ENCODE results near the gene KIF18A.

Gene KIF18A

DNA sequence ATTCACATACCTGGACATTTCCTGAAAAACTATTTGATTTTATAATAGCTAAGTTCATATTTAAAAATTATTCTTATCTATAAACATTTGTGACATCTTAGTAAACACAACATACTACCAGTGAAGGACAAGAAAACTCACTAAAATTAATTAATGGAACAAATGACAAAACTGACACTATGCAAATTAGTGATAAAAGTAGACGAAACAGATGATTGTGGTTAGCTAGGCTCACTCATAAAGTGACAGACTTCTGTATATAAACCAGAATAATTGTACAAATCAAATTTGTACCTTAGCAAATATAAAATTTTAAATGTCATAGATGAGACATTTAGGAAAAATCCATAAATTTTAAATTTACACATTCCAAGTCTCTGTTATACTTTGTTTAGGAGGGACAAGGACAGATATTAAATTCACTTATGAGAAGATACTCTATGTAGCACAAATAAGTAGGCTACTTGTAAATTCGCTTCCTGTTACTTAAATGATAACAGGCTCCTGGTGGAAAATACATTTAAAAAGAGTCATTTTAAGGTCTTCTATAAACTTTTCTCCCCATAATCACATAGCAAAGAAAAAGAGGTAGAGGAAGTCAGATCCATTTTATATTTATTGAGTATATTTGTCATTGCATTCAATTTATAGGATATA, 81.2 kb downstream of the KIF18A start:
- no peak for DNase-seq

DNA sequence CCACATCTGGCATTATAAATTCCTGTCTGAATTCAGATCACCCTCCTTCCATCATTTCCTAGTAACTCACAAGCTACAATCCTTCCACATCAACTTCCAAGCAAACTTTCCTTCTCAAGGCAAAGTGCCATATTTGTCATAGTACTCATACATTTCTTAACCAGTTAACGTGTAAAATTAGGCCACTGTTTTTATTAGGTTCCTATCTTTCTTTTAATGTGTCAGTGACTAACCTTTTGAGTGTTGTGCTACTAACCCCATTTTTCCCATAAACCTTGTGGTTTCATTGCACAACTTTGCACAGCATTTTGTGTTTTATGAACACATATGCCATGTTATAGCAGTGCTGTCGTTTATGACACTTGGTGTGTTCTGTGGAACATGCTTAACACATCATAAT, 90.1 kb downstream of the KIF18A start:
- no peak for DNase-seq

DNA sequence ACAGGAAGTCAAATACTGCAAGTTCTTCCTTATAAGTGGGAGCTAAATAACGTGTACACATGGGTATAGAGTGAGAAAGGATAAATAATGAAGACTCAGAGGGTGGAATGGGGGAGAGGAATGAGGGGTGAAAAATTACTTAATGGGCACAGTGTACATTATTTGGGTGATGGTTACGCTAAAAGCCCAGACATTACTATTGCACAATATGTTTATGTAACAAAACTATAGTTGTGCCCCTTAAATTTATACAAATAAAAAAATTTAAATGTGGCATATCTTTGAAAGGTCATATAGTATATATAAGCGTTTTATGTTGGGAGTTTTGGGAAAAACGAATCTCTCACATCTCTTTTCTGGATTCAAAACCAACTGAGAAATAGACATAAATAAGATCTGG, 96.1 kb downstream of the KIF18A start:
- no peak for DNase-seq

DNA sequence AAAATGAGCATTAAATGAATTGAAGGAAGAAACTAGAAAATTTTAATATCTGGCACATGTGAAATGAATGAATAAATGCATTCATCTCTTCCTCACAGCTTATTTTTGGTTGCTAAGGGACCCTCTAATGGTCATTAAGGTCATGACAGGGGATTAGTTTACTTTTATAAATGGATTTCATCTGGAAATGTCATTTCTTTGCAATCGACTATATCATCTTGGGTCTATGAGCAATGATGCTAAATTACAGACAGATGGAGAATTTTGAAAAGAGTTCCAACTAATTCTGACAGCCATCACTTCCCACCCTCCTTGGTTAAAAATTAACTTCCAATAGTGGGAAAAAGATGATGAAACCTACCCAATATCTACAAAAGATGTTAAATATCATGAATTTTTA, 98.0 kb downstream of the KIF18A start:
- no peak for DNase-seq

GRCh38 chr11:28009388-28009787, 98.6 kb downstream of the KIF18A start:
- DNase-seq: no peak

DNA sequence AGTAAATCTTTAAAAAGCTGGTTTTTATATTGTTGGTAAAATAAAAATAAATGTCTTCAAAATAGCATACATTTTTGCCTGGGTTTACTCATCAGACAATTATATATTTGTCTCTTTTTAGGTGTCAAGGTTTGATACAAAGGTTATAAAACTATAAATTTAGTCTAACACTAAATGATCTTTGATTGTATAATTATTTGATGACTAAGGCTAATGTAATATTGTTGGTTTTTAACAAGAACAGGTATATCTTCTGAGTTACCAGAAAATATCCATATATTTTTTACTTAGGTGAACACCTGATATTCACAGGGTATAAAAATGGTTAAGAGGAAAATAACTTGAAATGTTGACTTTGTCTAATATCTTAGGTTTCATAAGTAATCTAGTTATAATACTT, 104.3 kb downstream of the KIF18A start:
- no peak for DNase-seq

DNA sequence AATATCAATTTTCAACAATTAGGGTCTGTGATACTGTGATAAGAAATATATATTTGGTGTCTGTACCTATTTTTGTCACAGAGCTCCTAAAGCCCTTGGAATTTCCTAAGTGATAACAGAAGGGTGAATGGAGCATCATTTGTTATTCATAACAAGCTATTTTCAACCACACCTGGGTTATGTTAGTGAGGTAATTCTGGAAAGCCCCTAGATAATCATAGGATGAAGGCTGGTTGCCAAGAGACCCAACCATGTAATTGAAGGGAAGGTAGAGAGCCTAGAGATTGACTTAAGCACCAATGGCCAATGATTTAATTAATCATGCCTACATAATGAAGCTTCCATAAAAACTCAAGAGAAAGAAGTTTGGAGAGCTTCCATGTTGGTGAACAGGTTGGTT, 109.4 kb downstream of the KIF18A start:
- no peak for DNase-seq

GRCh38 chr11:27997344-27997743, 110.6 kb downstream of the KIF18A start:
- DNase-seq: no peak

DNA sequence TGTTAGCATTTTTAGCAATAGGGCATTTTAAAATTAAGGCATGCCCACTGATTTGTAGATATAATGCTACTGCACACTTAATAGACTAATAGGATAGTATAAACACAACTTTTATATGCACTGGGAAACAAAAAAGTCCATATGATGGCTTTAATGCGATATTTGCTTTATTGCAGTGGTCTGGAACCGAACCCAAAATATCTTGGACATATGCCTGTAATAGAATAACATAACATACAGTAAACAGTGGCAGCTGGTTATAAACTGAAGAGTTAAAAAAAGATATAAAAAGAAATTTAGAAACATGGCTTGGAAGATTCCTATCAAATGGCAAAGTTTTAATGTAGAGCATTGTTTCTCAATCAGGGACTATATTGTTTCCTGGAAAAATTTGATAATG, 111.9 kb downstream of the KIF18A start:
- DNase-seq: no peak

GRCh38 chr11:27995083-27995482, 112.9 kb downstream of the KIF18A start:
- no peak for DNase-seq

DNA sequence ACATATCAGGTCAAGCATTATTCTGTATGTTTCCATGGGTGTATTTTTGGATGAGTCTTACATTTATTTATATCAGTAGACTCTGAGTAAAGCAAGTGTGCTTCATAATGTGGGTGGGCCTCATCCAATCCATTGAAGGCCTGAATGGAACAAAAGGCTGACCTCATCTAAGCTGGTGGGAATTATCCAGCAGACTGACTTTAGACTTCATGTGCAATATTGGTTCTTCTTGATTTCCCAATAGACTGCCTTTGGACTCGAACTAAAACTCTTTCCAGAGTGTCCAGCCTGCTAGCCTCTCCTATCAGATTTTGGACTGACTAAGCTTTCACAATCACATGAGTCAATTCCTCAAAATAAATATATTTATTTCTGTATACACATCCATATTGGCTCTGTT, 116.2 kb downstream of the KIF18A start:
- no peak for DNase-seq

- no peak for DNase-seq
Observed at GRCh38 chr11:27977527-27977926, 130.4 kb downstream of the KIF18A start.

GRCh38 chr11:27977031-27977430, 130.9 kb downstream of the KIF18A start:
- DNase-seq: no peak

DNA sequence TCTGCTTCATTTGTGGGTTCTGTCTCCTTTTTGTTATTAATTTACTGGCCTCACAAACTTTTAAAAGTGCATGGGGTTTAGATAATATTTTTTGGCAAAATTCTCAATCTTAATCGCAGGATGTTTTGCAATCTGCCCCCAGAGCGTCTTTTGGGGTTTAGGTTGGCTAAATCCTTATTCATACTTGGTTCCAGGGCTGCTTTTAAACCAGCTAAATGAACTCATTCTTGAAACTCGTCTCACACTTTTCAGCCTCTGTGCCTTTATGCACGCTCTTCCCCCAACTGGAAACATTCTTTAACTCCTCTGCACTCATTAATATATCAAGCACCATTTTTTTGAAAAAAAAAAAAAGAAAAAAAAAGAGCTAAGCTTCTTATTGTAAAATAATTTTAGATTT, 131.7 kb downstream of the KIF18A start:
- no peak for DNase-seq

GRCh38 chr11:27973851-27974536, 134.0 kb downstream of the KIF18A start:
- no peak for DNase-seq

DNA sequence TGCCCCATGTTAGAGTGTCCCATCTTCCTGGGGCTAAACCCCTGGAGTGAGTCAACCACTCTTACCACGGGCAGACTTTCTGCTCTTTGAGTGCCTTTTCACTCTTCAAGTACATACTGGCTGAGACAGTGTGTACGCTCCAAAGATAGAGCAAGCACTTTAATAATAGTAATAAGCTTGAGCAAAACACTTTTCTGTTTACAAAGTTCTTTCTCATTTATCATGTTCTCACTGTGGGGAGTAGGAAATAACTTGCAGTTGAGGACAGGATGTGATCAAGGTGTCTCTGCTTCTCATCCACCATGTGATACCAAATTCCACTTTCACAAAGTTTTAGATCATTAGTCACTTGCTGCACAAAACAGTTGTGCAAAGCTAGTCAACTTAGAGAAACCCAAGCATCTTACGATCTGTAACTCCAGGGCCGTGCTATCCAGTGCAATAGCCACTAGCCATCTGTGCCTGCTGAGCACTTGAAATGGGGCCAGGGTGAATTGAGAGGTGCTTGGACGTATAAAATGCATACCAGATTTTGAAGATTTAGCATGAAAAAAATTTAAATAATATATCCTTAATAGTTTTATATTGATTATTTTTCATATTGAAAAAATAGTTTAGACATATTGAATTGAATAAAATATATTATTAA, 135.3 kb downstream of the KIF18A start:
- no peak for DNase-seq

DNA sequence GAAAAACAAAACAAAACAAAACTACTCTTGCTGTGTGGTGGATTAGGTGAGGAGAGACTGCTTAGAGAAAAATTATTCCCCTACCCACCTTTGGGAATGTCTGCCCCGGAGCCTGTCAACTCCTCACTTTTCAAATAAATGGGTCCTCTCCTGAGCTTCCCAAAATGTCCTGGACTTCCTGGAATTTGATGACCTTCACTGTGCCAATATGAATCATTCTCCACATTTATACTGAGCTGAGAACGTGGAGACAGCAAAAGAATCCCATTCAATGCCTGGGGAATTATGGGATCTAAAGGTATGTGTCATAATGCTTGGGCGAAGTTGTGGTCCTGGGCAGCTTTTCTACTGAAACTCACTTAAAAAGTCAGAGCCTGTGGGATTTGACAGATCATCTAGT, 136.8 kb downstream of the KIF18A start:
- DNase-seq: no peak
